GM12878 (cell line): Measurements from ENCODE around the gene MBNL1. TPM values are rescaled to one million over a fixed set of nuclear protein-coding genes. Genes with fewer than 3 reads are reported as not detected.

Experiments
- BACH1 ChIP-seq: fragments of 450-650 bp; IDR thresholded peaks from 2 replicates; pipeline ENCODE4 v1.6.1; 2017; ENCODE audit warnings: mild to moderate bottlenecking, borderline replicate concordance
- BCL3 ChIP-seq: IDR thresholded peaks from 2 replicates; pipeline ENCODE4 v1.6.1; 2011; ENCODE audit warnings: borderline replicate concordance, low read depth, mild to moderate bottlenecking, moderate library complexity, low read length; ENCODE audit not compliant: insufficient read depth, poor library complexity, severe bottlenecking
- CHD4 ChIP-seq: fragments of 200-600 bp; sonication (generic); IDR thresholded peaks from 2 replicates; pipeline ENCODE4 v1.6.1; 2016; ENCODE audit warnings: mild to moderate bottlenecking
- CTCF ChIP-seq, 3 experiments: IDR thresholded peaks in 2 of 3; conservative IDR thresholded peaks in 1 of 3; 2 replicates each; pipeline ENCODE4 v1.5.1; 2011; ENCODE audit warnings: low read depth in 3 of 3, low read length in 3 of 3, mild to moderate bottlenecking in 3 of 3, control low read depth in 2 of 3, moderate library complexity in 2 of 3, inconsistent platforms in 1 of 3, mixed read lengths in 1 of 3; ENCODE audit not compliant: control insufficient read depth in 2 of 3, insufficient read depth in 1 of 3; ENCODE audit errors: extremely low read depth in 1 of 3
- ELK1 ChIP-seq: IDR thresholded peaks from 2 replicates; pipeline ENCODE4 v1.6.1; 2012; ENCODE audit warnings: low read depth, low read length, improper control_type of control experiment
- EP300 ChIP-seq, 2 experiments: fragments of 150-350 bp in 1 of 2; IDR thresholded peaks; 2 replicates each; pipeline ENCODE4 v1.6.1; 2011 to 2012; ENCODE audit warnings: low read depth in 2 of 2, low read length in 2 of 2, borderline replicate concordance in 1 of 2, improper control_type of control experiment in 1 of 2, inconsistent platforms in 1 of 2; ENCODE audit not compliant: control insufficient read depth in 1 of 2
- JUND ChIP-seq: IDR thresholded peaks from 2 replicates; pipeline ENCODE4 v1.6.1; 2012; ENCODE audit warnings: low read depth, mild to moderate bottlenecking, low read length, improper control_type of control experiment, moderate library complexity
- KAT2A ChIP-seq: conservative IDR thresholded peaks from 2 replicates; pipeline ENCODE4 v1.6.1; 2011; ENCODE audit warnings: low read depth, low read length; ENCODE audit not compliant: control insufficient read depth
- MEF2A ChIP-seq: IDR thresholded peaks from 2 replicates; pipeline ENCODE4 v1.6.1; 2011; ENCODE audit warnings: low read depth, mild to moderate bottlenecking, low read length, moderate library complexity; ENCODE audit not compliant: insufficient read depth
- MLLT1 ChIP-seq: fragments of 450-650 bp; IDR thresholded peaks from 2 replicates; pipeline ENCODE4 v1.6.1; 2016; ENCODE audit warnings: mild to moderate bottlenecking
- NBN ChIP-seq: fragments of 450-650 bp; IDR thresholded peaks from 2 replicates; pipeline ENCODE4 v1.6.1; 2016
- RBBP5 ChIP-seq: fragments of 200-600 bp; sonication (generic); conservative IDR thresholded peaks from 2 replicates; pipeline ENCODE4 v1.6.1; 2016
- RCOR1 ChIP-seq: conservative IDR thresholded peaks from 2 replicates; pipeline ENCODE4 v1.6.1; 2012; ENCODE audit warnings: low read depth, low read length, improper control_type of control experiment
- TCF12 ChIP-seq: IDR thresholded peaks from 2 replicates; pipeline ENCODE4 v1.6.1; 2011; ENCODE audit warnings: low read depth, mild to moderate bottlenecking, low read length
- TCF3 ChIP-seq: IDR thresholded peaks from 2 replicates; pipeline ENCODE4 v1.6.1; 2012; ENCODE audit warnings: low read depth, mild to moderate bottlenecking, low read length, borderline replicate concordance; ENCODE audit not compliant: insufficient read depth
- USF1 ChIP-seq: IDR thresholded peaks from 2 replicates; pipeline ENCODE4 v1.6.1; 2011; ENCODE audit warnings: borderline replicate concordance, low read depth, mild to moderate bottlenecking, moderate library complexity, mixed read lengths, low read length; ENCODE audit not compliant: insufficient read depth; ENCODE audit errors: extremely low read length
- ZNF217 ChIP-seq: fragments of 450-650 bp; IDR thresholded peaks from 2 replicates; pipeline ENCODE4 v1.6.1; 2017; ENCODE audit warnings: antibody characterized with exemption, mild to moderate bottlenecking
- polyA plus RNA-seq, 11 experiments: library from polyadenylated mRNA; depleted of rRNA in 4 of 11; unstranded in 6 of 11; stranded (reverse) in 5 of 11; fragments of >200 nt; fragmentation: Nextera tagmentation in 4 of 11; fragmentation: Illumina TruSeq in 1 of 11; extraction: Ambion mirVana in 4 of 11; extraction: Trizol in 1 of 11; gene quantifications; 1 replicate in 1 of 11; 2 replicates in 10 of 11; pipeline versions ENCODE4 v1.2.1 to v1.2.3, GENCODE V29; 2011 to 2016; ENCODE audit warnings: inconsistent platforms in 2 of 11, missing spikeins in 2 of 11, low read depth in 1 of 11
- total RNA-seq, 4 experiments: library from RNA; depleted of rRNA in 3 of 4; stranded (reverse); fragments of >200 nt in 3 of 4; fragmentation: Illumina TruSeq in 1 of 4; extraction: Trizol in 1 of 4; gene quantifications; 2 replicates each; pipeline versions ENCODE4 v1.2.1 to v1.2.3, GENCODE V29; 2013 to 2021
- TF ChIP-seq, protein P1 (sequence below): fragments of 450-650 bp; formaldehyde crosslinking; IDR thresholded peaks from 2 replicates; pipeline ENCODE4 v1.5.0; 2022; ENCODE audit warnings: mild to moderate bottlenecking, missing genetic modification characterization

Gene MBNL1
- total and polyA plus RNA-seq, 10 of the 15 experiments (the other 5 are each of a cell fraction or from before 2014, with no cell fraction given), result 59.6 to 337 (median 143) TPM

DNA sequence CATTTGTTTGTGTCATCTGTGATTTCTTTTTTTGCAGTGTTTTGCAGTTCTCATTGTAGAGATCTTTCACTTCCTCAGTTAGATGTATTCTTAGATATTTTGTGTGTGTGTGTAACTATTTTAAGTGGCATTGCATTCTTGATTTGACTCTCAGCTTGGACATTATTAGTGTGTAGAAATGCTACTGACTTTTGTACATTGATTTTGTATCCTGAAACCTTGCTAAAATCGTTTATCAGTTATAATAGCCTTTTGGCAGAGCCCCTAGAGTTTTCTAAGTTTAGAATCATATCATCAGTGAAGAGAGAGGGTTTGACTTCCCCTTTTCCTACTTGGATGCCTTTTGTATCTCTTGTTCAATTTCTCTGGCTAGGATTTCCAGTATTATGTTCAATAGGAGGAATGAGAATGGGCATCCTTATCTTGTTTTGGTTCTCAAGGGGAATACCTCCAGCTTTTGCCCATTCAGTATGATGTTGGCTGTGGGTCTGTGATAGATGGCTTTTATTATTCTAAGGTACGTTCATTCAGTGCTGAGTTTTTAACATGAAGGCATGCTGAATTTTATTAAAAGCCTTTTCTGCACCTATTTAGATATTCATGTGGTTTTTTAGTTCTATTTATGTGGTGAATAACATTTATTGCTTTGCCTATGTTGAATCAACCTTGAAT lies 211.7 kb downstream of the MBNL1 start (continued):
- no peak for TF ChIP-seq USF1
- peak; percentile 96 for TF ChIP-seq BACH1
- TF ChIP-seq BCL3, result peak; percentile 42
- no peak for TF ChIP-seq TCF12
- no peak for TF ChIP-seq KAT2A
- TF ChIP-seq ELK1, result no peak
- peak; percentile 33; the same call in 1 of the 2 replicates for TF ChIP-seq CHD4
- TF ChIP-seq ZNF217, result peak; percentile 96; the same call in 1 of the 2 replicates
- TF ChIP-seq NBN, result peak; percentile 99
- TF ChIP-seq TCF3, result no peak
- no peak for TF ChIP-seq RBBP5
- TF ChIP-seq MLLT1, result peak; percentile 84
- TF ChIP-seq EP300 (IDR thresholded peaks at IDR 0.05; ENCODE audit: borderline replicate concordance in 1 of 2, control insufficient read depth in 1 of 2, low read depth in 2 of 2, low read length in 2 of 2), result peak; percentile 94 to 95
- peak; percentile 100 for TF ChIP-seq MEF2A
- TF ChIP-seq, protein P1, sequence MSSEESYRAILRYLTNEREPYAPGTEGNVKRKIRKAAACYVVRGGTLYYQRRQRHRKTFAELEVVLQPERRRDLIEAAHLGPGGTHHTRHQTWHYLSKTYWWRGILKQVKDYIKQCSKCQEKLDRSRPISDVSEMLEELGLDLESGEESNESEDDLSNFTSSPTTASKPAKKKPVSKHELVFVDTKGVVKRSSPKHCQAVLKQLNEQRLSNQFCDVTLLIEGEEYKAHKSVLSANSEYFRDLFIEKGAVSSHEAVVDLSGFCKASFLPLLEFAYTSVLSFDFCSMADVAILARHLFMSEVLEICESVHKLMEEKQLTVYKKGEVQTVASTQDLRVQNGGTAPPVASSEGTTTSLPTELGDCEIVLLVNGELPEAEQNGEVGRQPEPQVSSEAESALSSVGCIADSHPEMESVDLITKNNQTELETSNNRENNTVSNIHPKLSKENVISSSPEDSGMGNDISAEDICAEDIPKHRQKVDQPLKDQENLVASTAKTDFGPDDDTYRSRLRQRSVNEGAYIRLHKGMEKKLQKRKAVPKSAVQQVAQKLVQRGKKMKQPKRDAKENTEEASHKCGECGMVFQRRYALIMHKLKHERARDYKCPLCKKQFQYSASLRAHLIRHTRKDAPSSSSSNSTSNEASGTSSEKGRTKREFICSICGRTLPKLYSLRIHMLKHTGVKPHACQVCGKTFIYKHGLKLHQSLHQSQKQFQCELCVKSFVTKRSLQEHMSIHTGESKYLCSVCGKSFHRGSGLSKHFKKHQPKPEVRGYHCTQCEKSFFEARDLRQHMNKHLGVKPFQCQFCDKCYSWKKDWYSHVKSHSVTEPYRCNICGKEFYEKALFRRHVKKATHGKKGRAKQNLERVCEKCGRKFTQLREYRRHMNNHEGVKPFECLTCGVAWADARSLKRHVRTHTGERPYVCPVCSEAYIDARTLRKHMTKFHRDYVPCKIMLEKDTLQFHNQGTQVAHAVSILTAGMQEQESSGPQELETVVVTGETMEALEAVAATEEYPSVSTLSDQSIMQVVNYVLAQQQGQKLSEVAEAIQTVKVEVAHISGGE (CRISPR knock-in tag), result no peak
- no peak for TF ChIP-seq CTCF (IDR thresholded peaks at IDR 0.05 in 2 of 3, conservative IDR thresholded peaks at IDR 0.05 in 1 of 3; ENCODE audit: control insufficient read depth in 2 of 3, extremely low read depth in 1 of 3, insufficient read depth in 1 of 3, low read depth in 3 of 3, low read length in 3 of 3)
- no peak for TF ChIP-seq RCOR1
- peak; percentile 90 for TF ChIP-seq JUND
